SK-N-SH (cell line): ENCODE measurements around the gene BRME1.

ENCODE experiments used
- CTCF ChIP-seq: fragments of 200-600 bp; sonication (generic); IDR thresholded peaks from 2 replicates; pipeline ENCODE4 v1.6.1; 2017; ENCODE audit warnings: antibody characterized with exemption, mild to moderate bottlenecking, moderate library complexity
- FOSL2 ChIP-seq: IDR thresholded peaks from 2 replicates; pipeline ENCODE4 v1.4.0; 2012; ENCODE audit warnings: low read depth, mild to moderate bottlenecking, moderate library complexity, borderline replicate concordance
- FOXJ3 ChIP-seq: sonication (generic); formaldehyde crosslinking; IDR thresholded peaks from 2 replicates; pipeline ENCODE4 v1.5.1; 2020; ENCODE audit warnings: mild to moderate bottlenecking, missing genetic modification reagents
- MAX ChIP-seq: IDR thresholded peaks from 2 replicates; pipeline ENCODE4 v1.4.0; 2012; ENCODE audit warnings: low read depth
- RXRA ChIP-seq: IDR thresholded peaks from 2 replicates; pipeline ENCODE4 v1.4.0; 2012; ENCODE audit warnings: low read depth, mild to moderate bottlenecking, borderline replicate concordance
- USF2 ChIP-seq: fragments of 150-350 bp; IDR thresholded peaks from 2 replicates; pipeline ENCODE4 v1.6.1; 2017; ENCODE audit warnings: antibody characterized with exemption, low read length, low read depth, borderline replicate concordance
- YY1 ChIP-seq: IDR thresholded peaks from 2 replicates; pipeline ENCODE4 v1.4.0; 2012; ENCODE audit warnings: low read depth, mild to moderate bottlenecking

DNA sequence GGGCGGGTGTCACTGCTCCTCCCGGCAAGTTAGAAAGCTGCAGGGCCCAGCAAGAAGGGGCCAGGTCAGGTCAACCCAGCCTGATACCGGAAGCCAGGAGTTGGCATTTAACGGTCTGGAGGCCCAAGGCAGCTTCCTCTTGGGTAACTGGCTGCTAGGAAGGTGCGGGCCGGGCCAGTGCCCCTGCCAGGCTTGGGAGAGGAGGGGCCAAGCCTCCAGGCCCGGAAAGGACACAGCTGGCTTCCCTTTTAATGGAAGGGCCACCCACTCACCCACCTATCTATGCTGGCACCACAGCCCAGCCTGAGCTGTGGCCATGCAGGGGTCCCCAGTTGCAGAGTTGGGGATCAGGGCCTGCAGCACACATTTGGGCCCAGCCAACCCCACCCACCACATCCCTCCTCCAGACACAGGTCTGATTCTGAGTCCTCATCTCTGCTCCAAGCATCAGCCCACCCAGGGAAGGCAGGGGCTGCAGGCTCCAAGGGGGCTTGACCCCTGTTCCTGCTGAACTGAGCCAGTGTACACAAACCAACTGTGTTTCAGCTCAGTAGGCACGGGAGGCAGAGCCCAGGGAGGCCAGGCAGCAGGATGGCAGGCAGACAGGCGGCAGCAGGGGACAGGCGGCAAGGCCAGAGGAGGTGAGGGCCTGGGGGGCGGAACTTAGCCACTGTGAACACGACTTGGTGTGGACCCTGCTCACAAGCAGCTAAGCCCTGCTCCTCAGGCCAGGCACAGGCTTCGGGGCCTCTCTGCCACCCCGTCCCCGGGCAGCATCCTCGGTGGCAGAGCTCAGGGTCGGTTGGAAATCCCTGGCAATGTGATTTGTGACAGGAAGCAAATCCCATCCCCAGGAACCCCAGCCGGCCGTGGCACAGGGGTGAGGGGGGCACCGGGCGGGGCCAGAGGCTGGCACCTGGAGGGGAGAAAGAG, 69.9 kb downstream of the BRME1 start:
- no peak for TF ChIP-seq CTCF
- no peak for TF ChIP-seq YY1
- TF ChIP-seq RXRA = no peak
- no peak for TF ChIP-seq FOSL2
- no peak for TF ChIP-seq MAX
- TF ChIP-seq USF2 = no peak
- no peak for TF ChIP-seq FOXJ3 (CRISPR knock-in tag)
